GM18517 (cell line): ENCODE data around the gene SPSB3.

ENCODE experiments used
- ATAC-seq: cut with Tn5 transposase; IDR thresholded peaks from one replicate; pipeline ENCODE4 v1.9.1; 2021; ENCODE audit warnings: mild to moderate bottlenecking, moderate library complexity; ENCODE audit not compliant: unreplicated experiment

The SPSB3 gene

GRCh38 chr16:1775846-1776671 is 6.3 kb downstream of the SPSB3 start:
- ATAC-seq, result no peak

GRCh38 chr16:1775006-1775845 is 7.1 kb downstream of the SPSB3 start:
- no peak for ATAC-seq

- ATAC-seq, result no peak
These were observed 8.0 kb downstream of the SPSB3 start for GRCh38 chr16:1774448-1774780.

- ATAC-seq, result no peak
These were observed 8.5 kb downstream of the SPSB3 start for GRCh38 chr16:1773703-1774447.

GRCh38 chr16:1772908-1773702 is 9.3 kb downstream of the SPSB3 start, which contains the start of gene MRPS34:
Gene MRPS34 (minus strand): TSS chr16:1773134. CDS start chr16:1773119, 15 bp downstream.
- peak; percentile 43 for ATAC-seq

GRCh38 chr16:1772362-1772907 is 9.9 kb downstream of the SPSB3 start, which contains the start of gene EME2:
Gene EME2 (plus strand): TSS chr16:1772810. CDS start chr16:1773228, 418 bp downstream.
- ATAC-seq, result peak; percentile 10

- ATAC-seq, result no peak
These were observed 10.5 kb downstream of the SPSB3 start for GRCh38 chr16:1771864-1772361.

GRCh38 chr16:1771188-1771863 is 11.0 kb downstream of the SPSB3 start, which contains the start of gene NME3:
Gene NME3 (minus strand): TSS chr16:1771543. CDS start chr16:1771534, 9 bp downstream.
- ATAC-seq, result no peak

GRCh38 chr16:1770328-1771187 is 11.8 kb downstream of the SPSB3 start:
- ATAC-seq, result no peak

- ATAC-seq, result no peak
These were observed 12.7 kb downstream of the SPSB3 start for GRCh38 chr16:1769402-1770300.

GRCh38 chr16:1768767-1769401 is 13.5 kb downstream of the SPSB3 start:
- ATAC-seq, result no peak

- ATAC-seq, result no peak
These were observed 14.2 kb downstream of the SPSB3 start for GRCh38 chr16:1768061-1768766.

GRCh38 chr16:1767116-1767994 is 15.0 kb downstream of the SPSB3 start:
- no peak for ATAC-seq

GRCh38 chr16:1766701-1767100 is 15.7 kb downstream of the SPSB3 start:
- no peak for ATAC-seq

- ATAC-seq, result no peak
These were observed 16.1 kb downstream of the SPSB3 start for GRCh38 chr16:1766231-1766630.
